Activated CD8-positive, alpha-beta memory T cell treated with anti-CD3 and anti-CD28 coated beads for 4 hours (primary cell): ENCODE results near the gene NUB1.
A peak's percentile ranks its signal among the peaks of the same experiment; 100 is the strongest.

ENCODE experiments used
- DNase-seq, 2 donors: peaks; one replicate each; pipeline ENCODE4 v3.0.0-alpha.2; 2020; ENCODE audit warnings: low read depth in 2 of 2

The NUB1 gene

GRCh38 chr7:151377406-151377805 lies 35.8 kb downstream of the NUB1 start:
- no peak for DNase-seq

DNA sequence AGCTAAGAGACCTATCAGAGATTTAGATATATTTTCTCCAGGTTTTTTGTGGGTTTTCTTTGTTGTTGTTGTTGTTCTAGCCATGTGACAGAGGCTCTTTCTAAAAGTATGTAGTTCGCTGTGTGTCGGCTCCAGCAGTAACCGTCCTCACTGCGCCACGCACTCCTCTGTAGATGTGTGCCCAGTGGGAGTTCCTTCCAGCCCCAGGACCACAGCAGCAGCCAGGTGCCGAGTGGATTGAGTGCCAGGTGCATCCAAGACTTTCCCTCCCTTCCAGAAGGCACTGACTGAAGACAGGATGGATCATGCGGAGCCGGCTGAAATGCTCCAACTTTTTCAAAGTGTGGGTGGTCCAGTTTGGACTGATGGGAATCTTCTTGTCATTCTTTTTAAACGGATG lies 36.4 kb downstream of the NUB1 start:
- no peak for DNase-seq

- DNase-seq = no peak
Measured at GRCh38 chr7:151378496-151379192, 37.0 kb downstream of the NUB1 start.

- no peak for DNase-seq
Measured at GRCh38 chr7:151379193-151379520, 37.5 kb downstream of the NUB1 start.

DNA sequence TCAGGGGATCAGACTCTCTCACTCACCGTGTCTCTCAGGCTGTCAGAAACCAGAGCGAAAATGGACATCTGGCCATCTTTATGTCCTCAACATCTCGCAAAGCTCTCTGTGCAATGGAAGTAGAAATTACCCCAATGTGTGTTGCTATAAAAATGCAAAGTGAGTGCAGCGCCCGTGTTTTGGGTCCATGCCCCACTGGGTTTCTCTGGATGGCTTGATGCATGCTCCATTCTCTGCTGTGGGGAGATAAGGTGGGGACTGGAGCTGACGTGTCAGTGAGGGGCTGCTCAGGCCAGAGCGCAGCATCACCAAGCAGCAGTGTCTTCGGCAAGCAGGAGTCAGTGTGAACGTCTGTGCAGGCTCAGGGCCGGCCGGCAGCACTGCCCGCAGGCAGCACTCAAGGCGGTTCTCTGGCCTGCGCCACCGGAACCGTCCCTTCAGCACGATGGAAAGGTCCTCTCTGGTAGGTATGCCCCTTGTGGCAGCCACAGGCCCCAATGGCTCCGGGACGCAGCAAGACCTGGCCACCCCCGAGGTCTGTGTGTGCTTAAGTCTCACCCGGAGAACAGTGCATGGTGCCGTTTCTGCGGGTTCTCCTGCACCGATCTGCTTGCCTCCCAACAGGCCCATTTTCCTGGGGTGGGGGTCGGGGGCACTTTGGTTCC lies 38.1 kb downstream of the NUB1 start:
- no peak for DNase-seq

GRCh38 chr7:151380199-151381097 lies 38.8 kb downstream of the NUB1 start:
- no peak for DNase-seq

DNA sequence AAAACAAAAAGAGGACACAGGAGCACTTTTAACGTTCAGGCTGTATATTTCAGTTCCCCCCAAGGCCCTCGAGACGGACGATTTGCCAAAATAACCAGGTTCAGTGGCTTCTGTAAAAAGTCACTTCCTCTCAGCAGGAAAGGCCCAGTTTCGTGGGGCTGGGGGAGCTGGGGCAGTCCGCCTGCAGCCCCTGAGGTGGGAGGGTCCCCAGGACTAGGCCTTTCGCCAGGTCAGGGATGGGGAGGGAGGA lies 39.4 kb downstream of the NUB1 start:
- DNase-seq = no peak

GRCh38 chr7:151381348-151382078 lies 39.9 kb downstream of the NUB1 start:
- DNase-seq = peak in 1 of 2 donors; percentile 12

DNA sequence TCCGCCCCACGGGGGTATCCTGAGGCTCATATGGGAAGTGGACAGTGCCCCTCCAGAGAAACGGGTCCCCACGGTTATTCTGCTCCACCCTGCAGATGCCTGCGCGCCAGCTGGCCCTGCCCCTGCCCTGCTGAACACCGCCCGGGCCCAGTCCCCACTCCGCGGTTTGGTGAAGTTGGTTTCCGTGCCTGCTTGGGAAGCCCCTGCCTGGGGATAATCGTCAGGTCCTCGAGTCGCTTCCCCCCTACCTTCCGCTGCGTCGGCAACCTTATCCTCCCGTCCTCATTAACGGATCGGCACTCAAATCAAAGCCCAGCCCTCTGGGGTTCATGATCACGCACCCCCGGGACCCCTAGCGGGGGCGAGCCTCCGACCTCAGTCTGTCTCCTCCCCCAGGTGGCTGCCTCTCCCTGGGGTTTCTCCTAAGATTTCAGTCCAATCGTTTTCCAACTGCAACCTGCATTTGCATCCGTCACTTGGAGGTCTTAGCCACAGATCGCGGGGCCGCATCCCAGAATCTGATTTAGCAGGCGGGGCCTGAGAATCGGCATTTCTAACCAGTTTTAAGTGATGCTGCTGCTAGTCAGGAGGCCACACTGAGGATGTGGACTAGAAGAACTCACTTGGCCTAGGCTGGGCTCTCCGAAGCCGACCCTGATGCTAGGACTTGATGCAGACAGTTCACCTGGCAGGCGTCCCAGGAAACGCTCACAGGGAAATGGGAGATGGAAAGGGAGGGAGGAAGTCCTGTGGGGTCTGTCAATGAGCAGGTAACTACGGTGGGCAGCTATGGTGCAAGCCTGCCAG lies 40.7 kb downstream of the NUB1 start:
- DNase-seq = no peak

- no peak for DNase-seq
Measured at GRCh38 chr7:151383638-151384351, 42.2 kb downstream of the NUB1 start.

DNA sequence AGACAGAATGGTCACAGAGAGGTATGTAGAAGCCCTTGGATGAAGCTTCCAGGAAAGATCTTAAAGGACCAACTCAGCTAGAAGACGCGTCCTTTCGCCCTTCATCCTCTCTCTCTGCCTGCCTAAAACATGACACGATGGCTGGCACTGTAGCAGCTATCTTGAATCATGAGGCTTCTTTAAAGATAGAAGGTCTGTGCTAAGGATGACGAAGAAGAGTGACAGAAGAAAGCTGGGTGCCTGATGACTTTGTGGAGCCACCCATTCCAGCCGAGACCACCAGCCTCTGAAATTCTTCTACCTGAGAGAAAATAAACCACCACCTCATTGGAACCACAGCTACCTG lies 42.7 kb downstream of the NUB1 start:
- DNase-seq = no peak

DNA sequence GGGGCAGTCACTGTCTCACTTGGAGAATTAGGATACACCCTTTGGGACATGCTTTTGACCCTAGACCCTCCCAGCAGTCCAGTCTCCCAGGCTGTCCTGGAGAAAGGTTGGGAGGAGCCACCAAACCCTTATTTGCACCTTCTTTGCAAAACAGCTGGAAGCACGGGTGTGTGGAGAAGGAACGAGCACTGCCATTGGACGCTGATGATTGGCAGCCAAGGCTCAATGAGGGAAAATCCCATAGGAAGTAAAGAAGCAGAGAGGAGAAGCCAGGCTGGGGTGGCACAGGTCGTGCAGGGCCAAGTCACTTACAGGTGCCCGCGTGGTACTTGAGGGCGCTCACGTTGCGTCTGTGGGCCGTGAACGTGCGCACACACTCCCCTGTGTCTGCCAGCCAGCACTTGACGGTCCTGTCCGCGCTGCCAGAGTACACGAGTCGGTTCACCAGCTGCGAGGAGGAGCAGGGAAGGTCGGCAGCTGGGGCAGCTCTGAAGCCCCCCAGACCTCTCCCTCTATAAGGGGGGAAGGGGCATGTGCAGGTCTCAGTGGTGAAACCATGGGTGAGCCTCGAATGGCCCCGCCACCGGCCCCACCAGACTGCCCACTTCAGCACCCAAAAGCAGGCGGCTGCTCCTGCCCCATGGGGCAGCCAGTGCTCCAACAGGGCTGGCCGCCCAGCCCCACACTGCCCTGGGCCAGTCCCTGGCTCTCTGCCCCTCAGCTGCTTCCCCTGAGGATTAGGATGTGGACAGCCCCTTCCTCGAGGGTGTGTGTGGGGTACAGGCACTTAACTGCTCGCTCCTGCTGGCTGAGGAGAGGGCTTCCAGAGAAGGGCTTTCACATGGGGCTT lies 43.4 kb downstream of the NUB1 start:
- DNase-seq = no peak

GRCh38 chr7:151385626-151386300 lies 44.2 kb downstream of the NUB1 start:
- DNase-seq = no peak

DNA sequence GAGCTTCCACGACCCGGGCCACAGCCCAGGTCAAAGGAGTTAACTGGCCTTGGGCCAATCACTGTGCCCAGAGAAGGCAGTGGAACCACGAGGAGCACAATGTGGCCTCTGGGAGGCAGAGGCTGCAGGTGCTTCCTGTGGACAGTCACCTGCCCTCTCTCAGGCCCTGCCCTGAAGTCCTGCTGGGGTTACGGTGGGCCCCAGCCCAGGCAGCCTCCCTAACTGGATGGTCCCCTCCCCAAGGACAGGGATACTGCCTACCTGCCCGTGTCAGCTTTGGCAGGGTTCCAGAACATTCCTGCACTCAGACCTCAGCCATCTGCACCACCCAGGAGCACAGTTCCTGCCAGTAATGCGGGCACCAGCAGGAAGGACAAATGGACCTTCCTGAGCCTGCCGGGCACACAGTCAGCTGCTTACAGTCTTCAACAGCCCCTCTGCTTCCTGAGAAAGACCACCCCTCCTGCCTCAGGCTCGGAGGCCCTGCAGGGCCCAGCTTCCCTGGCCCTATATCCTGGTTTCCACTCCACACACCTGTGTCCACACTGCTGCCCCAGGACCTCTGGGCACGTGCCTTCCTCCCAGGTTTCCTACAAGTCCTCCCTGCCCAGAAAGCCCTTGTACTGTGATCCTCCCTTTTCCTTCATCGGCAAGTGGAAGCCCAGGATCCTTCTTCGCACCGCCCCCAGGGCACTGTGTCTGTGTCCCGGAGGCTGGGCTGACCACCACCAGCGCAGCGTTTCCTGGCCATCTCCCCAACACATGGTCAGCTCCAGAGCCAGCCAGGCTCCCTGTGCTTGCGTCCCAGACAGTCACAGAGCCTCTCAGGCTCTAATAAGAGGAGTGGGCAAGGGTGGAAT lies 44.9 kb downstream of the NUB1 start:
- no peak for DNase-seq

DNA sequence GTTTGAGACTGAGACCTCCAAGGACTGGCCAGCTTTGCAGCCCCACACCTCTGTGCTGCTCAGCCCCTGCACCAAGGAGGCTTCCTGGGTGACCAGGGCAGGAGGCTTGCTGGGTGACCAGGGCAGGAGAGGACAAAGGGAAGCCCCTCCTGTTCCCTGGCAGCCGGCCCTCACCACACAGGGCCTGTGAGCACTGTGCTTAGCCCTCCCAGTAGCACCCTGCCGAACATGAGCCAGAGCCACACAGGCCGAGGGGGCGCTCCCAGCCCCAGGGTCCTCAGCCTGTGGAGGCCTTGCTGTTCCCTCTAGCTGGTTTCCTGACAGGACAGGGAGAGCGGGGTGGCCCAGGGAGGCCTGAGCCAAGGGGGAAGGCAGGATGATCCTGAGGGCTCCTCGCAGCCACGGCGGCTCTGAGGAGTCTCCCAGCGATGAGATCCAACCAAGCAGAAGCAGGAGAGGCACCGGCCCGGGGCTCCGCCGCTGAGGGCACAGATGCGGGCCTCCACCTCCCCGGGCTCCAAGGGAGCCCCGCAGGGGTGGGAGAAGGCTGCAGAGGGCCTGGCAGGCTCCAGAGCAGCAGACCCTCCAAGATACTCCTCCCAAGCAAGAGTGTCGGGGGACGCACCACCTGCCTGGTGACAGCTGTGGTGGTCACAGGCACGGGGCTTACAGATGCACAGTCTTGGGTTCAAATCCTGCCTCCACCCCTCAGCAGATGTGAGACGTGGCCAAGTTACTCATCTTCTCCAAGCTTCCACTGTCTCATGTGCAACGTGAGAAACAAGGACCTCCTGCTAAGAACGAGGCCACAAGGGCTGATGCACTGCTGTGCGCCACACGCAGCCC lies 45.8 kb downstream of the NUB1 start:
- no peak for DNase-seq

GRCh38 chr7:151388007-151388297 lies 46.3 kb downstream of the NUB1 start:
- no peak for DNase-seq

DNA sequence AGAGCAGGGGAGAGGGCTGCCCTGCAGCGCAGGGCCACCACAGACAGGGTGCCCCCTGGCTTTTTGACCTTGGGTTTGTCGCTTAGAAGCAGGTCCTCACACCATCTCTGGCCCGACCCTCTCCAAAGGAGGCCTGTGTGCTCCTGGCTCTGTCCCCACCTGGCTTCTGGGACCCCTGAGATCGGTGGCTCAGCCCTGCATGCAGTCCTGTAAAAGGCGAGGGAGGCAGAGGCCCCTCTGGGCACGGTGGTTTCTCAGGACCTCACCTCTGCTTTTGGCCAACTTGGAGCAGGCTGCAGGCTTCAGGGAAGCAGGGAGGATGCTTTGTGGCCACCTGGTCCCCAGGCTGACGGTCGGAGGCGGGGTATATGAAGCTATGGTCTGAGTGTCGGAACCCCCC lies 46.8 kb downstream of the NUB1 start:
- DNase-seq = no peak
